NCI-H2227 treated with DMSO at 0.1 percent for 48 hours (cell line): Measurements from ENCODE around the gene EGF.
"Not testable (repeated sequence)": the region's sequence is repeated elsewhere in the genome, so short reads cannot be mapped to it uniquely, and the experiment has no call there.

ENCODE experiments used
- DNase-seq: peaks from one replicate; lab custom pipeline; 2025; lab: John Stamatoyannopoulos, UW

EGF gene

DNA sequence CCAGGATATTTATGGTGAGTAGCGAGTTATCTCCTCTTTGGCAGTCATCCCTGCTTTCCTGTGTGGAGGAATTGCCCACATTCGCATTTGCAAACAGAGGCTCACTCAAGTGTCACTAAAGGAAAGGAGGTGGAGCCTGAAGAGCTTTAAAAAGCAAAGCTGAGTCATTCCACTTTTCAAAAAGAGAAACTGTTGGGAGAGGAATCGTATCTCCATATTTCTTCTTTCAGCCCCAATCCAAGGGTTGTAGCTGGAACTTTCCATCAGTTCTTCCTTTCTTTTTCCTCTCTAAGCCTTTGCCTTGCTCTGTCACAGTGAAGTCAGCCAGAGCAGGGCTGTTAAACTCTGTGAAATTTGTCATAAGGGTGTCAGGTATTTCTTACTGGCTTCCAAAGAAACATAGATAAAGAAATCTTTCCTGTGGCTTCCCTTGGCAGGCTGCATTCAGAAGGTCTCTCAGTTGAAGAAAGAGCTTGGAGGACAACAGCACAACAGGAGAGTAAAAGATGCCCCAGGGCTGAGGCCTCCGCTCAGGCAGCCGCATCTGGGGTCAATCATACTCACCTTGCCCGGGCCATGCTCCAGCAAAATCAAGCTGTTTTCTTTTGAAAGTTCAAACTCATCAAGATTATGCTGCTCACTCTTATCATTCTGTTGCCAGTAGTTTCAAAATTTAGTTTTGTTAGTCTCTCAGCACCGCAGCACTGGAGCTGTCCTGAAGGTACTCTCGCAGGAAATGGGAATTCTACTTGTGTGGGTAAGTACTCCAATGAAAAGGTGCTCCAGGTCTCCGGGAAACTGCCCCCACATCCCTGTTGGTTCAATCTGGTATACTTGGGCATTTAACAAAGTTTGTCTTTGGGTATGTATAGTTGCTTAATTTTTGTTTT is at the start of gene EGF:
EGF (plus strand) TSS at position 178 of the 890 bp plus-strand sequence; CDS start at position 631, 453 bp downstream.
- no peak for DNase-seq

DNA sequence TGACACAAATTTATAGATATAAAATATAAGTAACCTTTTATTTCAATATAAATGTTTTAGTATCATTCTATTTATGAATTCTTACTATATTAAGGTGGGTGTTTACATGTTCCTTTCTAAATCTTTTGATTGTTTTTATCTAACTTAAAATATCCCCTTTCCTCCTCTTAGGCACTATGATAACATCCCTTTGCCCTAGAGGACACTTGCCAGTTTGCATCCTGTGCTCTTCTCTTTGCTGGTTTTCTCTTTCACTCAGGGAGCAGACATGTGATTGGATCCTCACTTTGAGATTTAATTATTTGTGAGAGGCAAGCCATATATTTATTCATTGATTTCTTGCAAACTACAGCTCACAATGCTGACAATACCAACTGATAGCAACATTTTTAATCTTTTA is 48.5 kb upstream of the EGF start:
- no peak for DNase-seq

DNA sequence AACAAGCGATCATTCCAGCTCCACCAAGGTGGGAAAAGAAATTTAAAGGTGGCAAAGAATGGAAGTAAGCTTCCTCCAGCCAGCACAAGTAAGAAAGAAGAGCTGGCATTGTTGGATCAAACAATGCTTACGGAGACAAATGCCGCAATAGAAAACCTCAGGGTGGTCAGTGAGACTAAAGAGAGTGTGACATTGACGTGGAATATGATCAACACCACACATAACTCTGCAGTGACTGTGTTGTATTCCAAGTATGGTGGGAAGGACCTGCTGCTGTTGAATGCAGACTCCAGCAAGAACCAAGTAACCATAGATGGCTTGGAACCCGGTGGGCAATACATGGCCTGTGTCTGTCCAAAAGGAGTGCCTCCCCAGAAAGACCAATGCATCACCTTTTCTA is 42.6 kb upstream of the EGF start:
- no peak for DNase-seq

DNA sequence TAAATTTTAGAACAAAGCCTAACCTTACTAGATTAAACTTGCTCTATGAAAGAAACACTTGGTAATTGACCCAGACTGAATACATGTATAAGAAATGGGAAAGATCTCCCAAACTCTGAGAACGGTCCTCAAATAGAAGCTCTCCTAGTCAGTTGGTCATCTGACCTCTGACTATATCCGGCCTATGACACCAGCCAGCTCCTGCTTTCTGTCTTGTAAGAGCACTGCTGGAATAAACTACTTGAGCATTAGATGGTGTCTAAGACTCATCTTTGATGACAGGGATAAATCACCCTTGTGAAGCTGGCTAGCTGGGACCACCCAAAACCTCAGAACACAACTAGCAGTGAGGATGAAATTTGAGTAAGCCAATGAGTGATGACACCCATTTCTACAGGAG is 40.6 kb upstream of the EGF start:
- DNase-seq: no peak

DNA sequence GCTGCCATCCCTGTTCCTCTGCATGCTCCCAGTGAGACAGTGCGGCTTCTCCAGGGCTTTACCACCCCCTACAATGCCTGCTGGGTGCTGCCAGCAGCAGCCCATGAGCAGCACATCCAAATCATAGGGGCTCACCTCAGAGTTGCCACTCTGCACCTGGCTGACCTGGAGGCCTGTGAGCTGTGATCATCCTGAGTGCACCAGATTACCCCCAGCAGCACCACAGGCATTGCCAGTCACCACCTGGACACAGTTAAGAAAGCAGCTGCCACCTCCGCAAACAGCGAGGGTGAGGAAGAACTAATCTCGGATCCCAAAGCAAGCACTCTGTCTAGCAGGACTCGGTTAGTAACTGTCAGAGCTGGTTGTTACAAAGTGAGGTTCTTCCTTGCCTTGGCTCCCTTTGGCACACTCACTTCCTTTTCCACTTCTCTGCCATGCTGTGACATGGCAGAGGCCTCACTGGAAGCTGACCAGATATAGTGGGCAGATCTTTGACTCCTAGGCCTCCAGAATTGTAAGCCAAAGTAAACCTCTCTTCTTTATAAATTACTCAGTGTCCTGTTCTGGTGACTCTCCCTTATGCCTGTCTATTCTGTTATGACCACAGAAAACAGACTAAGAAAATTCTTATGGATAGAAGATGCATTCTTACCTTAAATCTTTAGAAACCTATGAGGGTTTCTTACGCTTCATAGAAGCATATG is 39.6 kb upstream of the EGF start:
- DNase-seq: no peak

DNA sequence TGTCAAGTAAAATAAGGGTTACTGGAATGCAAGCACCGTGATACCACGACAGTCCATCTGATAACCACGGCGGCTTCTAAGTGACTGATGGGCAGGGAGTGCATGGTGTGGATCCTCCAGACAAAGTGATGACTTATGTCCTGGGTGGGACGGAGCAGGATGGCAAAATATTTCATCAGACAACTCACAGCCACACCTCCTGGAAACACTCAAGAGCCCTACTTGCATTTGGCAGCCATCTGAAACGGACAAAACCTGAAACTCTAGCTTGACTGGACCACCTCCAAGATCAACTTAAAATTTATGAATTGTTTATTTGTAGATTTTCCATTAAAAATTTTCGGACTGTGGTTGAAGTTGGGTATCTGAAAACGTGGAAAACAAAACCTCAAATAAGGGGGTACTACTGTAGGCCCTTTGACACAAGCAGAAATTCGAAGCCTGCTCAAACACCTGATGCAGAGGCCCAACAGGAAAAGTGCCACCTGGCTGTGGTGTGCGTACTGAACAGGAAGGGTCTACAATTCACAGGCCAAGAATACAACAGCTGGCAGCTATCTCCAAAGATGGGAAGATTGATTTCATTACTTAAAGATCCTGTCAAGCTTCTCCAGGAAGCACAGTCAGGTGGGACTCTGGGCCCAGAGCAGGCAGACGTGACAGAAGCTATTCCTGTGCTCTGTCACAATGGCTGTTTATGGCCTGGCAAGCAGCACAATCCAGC is 38.7 kb upstream of the EGF start:
- DNase-seq: no peak

DNA sequence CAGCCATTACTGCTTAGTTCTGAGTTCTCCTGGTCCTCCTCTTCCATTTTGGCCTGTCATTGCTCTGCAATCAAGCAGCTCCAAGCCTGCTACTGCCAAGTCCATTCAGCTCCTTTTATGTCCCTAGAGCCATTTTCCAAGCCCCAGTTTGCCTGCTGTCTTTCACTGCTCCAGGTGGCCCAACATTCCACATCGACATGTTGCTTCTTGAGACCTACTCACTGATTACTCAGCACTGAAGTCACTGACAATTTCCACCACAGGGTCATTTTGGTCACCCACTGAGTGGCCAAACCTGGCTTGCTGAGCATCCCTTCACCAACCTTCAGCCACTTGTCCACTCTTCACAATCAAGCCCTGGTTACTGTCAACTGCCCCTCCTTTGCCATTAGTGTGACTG is 37.6 kb upstream of the EGF start:
- DNase-seq: no peak

DNA sequence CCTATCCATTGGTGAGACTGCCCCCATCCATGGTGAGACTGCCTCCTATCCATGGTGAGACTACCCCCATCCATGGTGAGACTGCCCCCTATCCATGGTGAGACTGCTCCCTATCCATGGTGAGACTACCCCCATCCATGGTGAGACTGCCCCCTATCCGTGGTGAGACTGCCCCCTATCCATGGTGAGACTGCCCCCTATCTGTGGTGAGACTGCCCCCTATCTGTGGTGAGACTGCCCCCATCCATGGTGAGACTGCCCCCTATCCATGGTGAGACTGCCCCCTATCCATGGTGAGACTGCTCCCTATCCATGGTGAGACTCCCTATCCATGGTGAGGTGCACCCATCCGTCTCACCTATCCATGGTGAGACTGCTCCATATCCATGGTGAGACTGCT is 37.1 kb upstream of the EGF start:
- not testable (repeated sequence) for DNase-seq

DNA sequence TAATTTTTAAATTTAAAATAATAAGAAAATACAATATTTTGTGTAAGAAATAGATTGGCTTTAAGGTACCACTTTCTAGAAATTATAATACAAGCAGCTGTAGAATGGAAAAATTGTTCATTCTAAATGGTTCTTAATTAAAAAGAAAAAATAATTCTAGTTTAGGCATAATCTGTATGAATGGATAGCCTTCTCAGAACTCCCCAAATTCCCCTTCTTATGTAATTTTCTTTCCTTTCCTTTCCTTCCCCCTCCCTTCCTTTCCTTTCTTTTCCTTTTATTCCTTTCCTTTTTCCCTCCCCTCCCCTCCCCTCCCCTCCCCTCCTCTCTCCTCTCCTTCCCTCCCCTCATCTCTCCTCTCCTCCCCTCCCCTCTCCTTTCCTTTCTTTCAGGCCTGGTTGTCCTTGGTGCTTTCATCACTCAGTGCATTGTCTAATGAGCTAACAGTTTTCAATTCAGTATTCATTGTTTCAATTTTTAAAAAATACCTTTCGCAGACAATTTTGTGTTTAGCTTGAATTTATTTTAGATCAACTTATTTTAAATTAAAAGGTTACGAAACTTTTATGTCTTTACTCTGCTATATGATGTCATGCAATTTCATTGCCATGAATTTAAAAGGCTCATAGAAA is 35.9 kb upstream of the EGF start:
- DNase-seq: no peak

DNA sequence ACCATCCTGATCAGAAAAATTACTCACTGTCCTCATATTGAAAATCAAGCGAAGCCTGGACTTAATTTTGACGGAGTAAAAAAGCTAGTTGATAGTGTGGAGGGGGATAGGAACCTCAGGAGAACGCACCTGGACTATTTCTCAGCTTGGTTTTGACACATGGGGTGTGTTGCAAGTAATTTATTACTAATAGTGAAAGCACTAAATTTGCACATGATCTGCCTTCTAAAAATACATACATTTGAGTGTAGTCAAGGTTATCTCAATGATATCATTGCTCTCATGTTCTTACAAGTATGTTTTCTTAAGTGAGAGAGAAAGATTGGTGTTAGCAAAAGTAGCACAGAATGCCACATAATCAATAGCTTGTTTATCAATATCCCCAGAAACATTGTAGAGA is 35.3 kb upstream of the EGF start:
- DNase-seq: no peak

DNA sequence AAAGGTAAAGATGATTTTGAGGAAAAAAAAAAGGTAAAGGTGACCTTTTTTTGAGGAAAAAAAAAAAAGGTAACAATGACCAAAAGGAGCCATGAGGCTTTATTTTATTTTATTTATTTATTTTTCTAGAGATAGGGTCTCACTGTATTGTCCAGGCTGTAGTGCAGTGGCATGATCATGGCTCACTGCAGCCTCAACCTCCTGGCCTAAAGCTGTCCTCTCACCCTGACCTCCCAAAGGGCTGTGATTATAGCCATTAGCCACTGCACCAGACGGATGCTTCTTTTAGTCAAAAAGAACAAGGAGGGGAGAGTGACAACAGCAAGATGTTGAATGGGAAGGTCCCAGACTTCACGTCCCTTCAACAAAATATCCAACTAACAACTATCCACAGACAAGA is 34.3 kb upstream of the EGF start:
- DNase-seq: no peak

DNA sequence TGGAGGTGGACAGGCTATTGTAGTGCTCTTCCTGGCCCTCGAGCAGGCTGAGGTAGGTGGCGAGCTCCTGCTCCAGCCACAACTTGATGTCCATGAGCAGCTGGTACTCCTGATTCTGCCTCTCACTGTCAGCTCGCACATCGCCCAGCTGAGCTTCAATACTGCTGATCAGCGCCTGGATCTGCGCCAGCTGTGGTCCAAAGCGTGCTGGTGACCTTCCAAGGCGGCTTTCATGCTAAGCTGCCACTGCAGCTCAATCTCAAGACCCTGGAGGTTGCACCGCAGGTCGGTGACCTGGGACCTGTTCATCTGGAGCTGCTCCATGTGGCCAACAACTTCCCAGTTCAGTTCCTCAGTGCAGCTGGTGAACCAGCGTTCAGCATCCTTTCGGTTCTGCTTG is 33.6 kb upstream of the EGF start:
- no peak for DNase-seq

DNA sequence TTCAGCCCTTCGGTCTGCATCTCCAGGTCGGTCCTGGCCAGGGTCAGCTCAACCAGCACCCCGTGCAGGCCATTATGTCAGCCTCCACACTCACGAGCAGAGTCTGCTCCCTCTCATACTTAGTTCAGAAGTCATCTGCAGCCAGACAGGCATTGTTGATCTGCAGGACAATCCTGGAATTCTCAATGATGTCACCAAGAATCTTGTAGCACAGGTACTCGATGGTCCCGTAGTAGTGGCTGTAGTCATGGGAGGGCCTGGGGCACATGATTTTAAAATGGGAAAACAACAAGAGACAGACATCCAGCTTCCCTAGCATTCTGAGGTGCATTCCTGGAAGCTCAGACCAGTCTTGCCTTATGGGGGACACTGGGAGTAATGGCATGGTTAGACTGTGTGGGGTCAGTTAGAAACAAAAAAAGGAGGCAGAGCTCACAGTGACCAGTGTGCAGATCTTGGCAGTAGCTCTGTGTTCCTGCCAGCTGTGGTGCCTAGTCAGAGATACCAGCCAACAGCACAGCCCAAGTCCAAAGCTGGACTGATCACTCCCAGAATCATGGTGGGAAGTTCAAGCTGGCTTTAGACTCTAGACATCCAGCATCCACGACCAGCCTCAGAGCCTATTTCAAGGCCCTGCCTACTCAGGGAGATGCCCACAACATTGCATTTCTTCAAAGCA is 32.9 kb upstream of the EGF start:
- DNase-seq: no peak

DNA sequence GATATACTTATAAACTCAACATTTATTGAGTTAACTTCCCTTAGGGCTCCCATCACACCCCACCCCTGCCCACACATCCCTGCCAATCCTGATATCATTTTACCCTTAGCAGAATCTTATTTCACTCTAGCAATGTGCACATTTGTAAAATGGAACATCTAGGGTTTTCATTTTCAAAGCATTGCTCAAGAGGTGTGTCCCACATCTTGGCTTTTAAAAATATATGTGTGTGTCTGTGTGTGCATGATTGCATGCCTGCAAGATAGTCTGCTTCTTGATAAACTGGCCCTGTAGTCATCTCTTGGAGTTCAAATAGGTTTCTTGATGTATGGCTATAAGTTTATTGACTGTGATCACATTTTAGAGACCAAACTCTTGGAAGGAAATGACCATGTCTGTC is 26.4 kb upstream of the EGF start:
- DNase-seq: no peak

DNA sequence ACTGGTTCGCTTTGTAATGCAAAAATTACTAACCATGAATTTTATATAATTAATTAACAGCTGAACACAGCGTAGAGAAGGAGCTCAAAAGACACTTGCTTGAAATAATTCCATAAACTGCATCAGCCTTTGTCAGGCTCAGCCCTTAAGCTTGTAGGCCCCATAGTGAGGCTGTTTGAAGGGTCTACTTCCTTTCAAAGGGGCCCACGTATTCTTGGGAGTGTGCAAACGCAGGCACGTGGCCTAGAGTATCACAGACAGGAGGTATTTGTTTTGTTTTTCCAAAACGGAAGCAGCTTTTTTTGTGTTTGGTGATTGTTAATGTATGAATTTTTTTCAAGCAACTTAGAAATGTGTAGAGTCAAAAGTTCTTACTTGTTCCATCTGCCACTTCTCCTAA is 25.6 kb upstream of the EGF start:
- DNase-seq: no peak

DNA sequence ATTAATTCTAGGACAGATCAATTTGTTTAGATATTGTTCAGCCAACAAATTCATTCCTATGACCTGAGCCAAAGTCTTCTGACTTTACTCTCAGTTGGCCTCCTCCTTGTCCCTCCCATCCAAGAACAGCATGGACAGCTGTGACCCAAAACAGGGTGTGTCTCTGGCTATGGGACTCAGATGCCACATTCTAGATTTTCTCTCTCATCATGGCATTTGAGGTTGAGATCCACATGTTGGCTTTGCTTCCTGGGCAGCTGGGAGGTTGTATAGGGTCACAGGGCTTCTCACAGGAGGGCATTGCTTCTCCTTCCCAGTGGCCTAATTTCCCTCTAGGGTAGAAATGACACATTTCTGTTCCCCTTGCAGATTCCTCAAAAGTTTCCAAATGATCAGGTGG is 22.6 kb upstream of the EGF start:
- no peak for DNase-seq

DNA sequence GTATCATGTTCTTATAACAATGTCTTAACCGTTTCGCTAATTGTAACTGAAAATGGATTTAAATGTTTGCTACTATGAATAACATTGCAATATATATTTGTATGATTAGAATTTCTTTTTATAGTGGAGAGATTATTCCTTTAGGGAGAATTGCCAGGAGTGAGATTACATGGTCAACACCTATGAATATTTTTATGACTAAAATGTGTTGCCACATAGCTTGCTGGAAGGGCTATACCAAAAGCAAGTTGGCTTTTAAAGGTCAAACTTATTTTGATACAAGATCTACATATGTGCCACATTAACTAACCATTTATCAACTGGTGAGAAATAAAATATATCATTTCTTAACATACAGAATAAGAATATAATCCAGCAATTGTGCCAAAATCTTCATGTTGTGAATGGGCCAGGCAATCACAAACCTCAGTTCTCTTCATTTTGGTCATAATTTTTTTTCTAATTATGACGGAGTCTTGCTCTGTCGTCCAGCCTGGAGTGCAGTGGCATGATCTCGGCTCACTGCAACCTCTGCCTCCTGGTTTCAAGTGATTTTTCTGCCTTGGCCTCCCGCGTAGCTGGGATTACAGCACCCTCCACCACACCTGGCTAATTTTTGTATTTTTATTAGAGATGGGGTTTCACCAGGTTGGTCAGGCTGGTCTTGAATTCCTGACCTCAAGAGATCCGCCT is 10.0 kb upstream of the EGF start:
- DNase-seq: no peak

DNA sequence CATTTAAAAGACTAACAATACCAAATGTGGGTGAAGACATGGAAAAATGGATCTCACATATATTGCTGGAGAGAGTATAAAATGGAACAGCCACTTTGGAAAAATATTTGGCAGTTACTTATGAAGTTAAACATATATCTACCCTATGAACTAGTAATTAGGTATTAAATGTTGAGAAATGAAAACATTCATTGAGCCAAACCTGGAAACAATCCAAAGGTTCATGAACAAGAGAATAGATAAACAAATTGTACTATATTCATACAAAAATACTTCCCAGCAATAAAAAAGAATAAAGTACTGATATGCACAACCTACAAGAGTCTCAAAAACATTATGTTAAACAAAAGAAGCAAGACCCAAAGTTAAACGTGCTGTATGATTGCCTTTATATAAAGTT is 4.0 kb upstream of the EGF start:
- DNase-seq: no peak

DNA sequence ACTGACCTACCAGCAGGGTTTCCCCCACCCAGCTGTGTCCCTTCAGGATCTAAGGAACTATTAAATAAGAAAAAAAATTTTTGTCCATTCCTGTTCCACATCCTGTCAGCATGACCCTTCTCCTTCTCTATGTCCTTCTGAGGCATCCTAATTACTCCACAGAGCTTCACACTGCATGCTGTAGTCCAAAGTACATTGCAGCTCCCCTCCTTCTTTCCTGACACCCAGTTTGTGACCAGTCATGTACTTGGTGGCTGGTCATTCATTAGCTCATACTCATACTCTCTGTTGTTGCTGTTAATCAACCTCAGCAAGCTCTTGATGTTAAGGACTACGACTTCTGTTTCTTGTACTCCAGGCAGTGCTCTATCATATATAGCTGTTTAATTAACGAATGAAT is 2.4 kb upstream of the EGF start:
- no peak for DNase-seq

DNA sequence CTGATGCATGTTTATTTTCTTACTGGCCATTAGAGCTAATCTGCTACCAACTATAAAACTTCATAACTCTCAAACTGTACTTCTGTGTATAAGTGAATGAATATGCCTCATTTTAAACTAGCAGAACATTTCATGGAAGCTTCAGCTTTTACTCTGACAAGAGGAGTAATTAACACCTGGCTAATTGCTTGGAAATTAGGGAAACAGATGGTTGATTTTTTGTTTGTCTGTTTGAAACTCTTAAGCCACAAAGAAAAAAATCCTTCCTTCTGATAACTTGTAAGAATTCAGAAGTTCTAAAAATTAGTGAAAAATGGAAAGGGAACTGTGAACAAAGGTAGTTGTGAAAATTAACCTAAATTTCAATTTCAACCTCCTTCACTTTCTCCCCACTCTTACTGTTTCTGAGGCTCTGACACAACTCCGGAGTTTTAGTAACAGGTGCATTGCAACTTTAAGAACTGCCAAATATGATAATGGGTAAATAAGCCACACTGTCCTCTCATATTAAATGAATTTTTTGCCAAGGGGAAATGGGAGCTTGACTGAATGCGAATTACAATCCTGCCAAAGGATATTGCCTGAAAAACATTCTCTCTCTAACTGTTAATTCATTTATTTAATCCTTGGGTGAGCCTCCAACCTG is 1.0 kb downstream of the EGF start:
- DNase-seq: no peak

DNA sequence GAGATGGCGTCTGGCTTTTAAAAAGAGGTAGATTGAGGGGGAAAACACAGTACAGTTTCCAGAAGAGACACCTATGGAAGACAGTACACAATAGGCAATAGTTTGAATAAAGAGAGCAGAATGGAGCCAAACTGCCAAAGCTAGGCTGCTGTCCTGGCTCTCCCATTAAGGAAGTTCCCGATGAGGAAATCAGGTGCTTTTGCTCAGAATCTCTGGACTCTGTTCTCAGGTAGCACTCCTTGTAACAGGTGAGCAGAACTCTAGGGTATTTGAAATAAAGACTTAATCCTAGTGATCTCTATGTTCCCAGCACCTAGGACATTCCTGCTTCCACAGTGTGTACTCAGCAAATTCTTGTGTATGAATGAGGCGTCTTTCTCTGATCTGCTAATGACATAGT is 1.6 kb downstream of the EGF start:
- no peak for DNase-seq
